Measurements from ENCODE around the gene HS6ST3.

- TF ChIP-seq CTCF (IDR thresholded peaks at IDR 0.05; ENCODE audit: borderline replicate concordance, extremely low read depth, low read length, poor library complexity, severe bottlenecking) (no peak), EZH2 (IDR thresholded peaks at IDR 0.05; ENCODE audit: borderline replicate concordance, low read depth, low read length, severe bottlenecking) (no peak)
Measured at GRCh38 chr13:96199315-96199714, 109.4 kb downstream of the HS6ST3 start.

All from DND-41 (cell line).